Activated T-cell treated with anti-CD3 and anti-CD28 coated beads, Interleukin-2, amount 50 U/mL, for 72 hours (primary cell): ENCODE results near the gene FSTL5. TPM values are rescaled to one million over a fixed set of nuclear protein-coding genes. Genes with fewer than 3 reads are reported as not detected.

Source experiments
- ATAC-seq, 2 donors: fragments of 150-1000 bp; cut with Tn5 transposase; replicated peaks in 1 of 2; 2 replicates each; pipeline ENCODE4 v1.10.0; 2021; ENCODE audit warnings: moderate library complexity in 2 of 2, mild to moderate bottlenecking in 1 of 2
- DNase-seq, 2 donors: peaks; one replicate each; pipeline ENCODE4 v3.0.0; 2021 to 2022; ENCODE audit warnings: mixed read lengths in 1 of 2
- H3K27ac Mint-ChIP-seq: one replicate; pipeline ENCODE4 v1.8.0; 2022; ENCODE audit warnings: mild to moderate bottlenecking, moderate library complexity, mixed read lengths
- H3K27me3 Mint-ChIP-seq: one replicate; pipeline ENCODE4 v1.8.0; 2022; ENCODE audit warnings: low read depth, mixed read lengths
- H3K36me3 Mint-ChIP-seq, 2 donors: one replicate each; pipeline ENCODE4 v1.8.0; 2022; ENCODE audit warnings: mixed read lengths in 2 of 2, mild to moderate bottlenecking in 1 of 2; ENCODE audit not compliant: insufficient read depth in 2 of 2
- H3K4me1 Mint-ChIP-seq: one replicate; pipeline ENCODE4 v1.8.0; 2022; ENCODE audit warnings: low read depth, mixed read lengths
- H3K4me3 Mint-ChIP-seq, 2 donors: one replicate each; pipeline ENCODE4 v1.8.0; 2022; ENCODE audit warnings: mild to moderate bottlenecking in 2 of 2, mixed read lengths in 2 of 2, moderate library complexity in 2 of 2
- H3K9me3 Mint-ChIP-seq, 2 donors: one replicate each; pipeline ENCODE4 v1.8.0; 2022; ENCODE audit warnings: mixed read lengths in 2 of 2
- total RNA-seq, 2 donors: library from RNA; stranded (reverse); gene quantifications; one replicate each; pipeline ENCODE4 v1.2.3, GENCODE V29; 2022

Gene FSTL5
- total RNA-seq, 2 donors from 2014 or later, result not detected

DNA sequence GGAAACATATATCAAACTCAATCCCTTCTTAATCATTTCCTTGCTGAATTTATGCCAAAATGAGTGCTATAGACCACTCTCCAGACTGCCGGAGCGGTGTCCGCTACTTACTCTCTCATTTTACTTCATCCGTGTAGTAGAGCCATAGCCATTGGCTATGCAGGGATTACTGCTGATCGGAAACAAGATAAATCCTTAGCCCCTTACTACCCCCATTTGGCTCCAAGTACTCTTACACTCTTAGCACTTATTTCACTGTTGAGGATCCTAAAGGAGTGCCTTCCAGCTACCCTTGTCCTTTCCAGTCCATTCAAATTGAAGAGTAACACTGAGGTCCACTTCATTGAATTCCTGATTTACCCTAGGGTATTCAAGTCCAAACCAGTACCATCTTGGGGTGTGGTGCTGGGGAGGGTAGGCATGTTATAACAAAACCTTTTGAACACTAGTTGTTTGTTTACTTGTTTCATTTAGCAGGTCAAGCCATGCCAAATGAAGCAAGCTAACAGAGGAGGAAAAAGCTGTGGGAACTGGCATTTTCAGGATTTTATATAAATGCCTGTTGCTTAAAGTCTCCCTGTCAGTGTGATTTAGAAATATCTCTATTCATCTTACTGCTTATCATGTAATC is 715.1 kb downstream of the FSTL5 start:
- H3K4me3 Mint-ChIP-seq, result no peak overlapping the region
- H3K27ac Mint-ChIP-seq, result no peak overlapping the region
- no peaks in the 10 kb centered on the region for H3K4me1 Mint-ChIP-seq
- ATAC-seq (no peak), DNase-seq (no peak)
- H3K36me3 Mint-ChIP-seq, result no peaks in the 10 kb centered on the region
- no peaks in the 10 kb centered on the region for H3K27me3 Mint-ChIP-seq
- H3K9me3 Mint-ChIP-seq, result peaks cover 2 to 6% of the 10 kb centered on the region in 2 donors

DNA sequence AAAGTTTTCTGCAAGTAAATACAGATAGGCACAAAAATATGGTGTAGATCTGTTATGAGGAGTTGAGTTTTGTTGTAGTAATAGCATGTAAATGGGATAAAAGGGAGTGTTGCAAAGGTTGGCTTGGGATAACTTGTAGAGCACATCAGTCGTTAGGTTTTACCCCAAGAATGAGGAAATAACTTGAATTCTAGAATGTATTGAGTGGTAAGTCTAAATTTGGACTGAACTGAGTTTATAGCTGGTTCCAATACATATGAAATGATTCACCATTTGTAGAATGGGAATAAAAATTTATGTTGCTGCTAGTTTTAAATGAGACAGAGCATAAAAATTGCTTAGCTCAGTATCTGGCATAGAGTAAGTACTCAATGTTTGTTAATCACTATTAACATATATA is 719.2 kb downstream of the FSTL5 start:
- Mint-ChIP-seq H3K9me3 (peaks cover 6 to 11% of the 10 kb centered on the region in 2 donors), H3K4me1 (no peaks in the 10 kb centered on the region), H3K27me3 (no peaks in the 10 kb centered on the region), H3K27ac (no peak overlapping the region), H3K4me3 (no peak overlapping the region), H3K36me3 (no peaks in the 10 kb centered on the region)
- no peak for ATAC-seq
- no peak for DNase-seq

DNA sequence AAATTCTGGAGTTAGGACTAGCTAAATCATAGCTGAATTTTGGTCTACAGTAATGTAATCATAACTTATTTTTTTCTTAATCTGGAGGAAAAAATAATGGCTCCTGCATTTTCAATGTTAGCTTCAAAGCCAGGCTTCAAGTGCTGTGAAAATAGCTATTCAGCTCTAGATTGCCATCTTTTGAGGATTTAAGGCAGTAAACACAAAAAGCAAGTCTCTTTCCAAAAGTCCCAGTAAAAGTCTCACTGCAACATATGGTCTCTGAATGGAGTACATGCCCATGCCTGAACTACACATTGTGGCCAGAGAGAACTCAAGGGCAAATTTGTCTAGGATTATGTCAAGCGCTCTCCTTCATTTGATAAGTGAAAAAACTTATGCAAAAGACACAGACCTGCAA is 720.9 kb downstream of the FSTL5 start:
- Mint-ChIP-seq H3K4me3 (no peak overlapping the region), H3K4me1 (no peaks in the 10 kb centered on the region), H3K27ac (no peak overlapping the region), H3K9me3 (peaks cover 6 to 11% of the 10 kb centered on the region in 2 donors), H3K27me3 (no peaks in the 10 kb centered on the region), H3K36me3 (no peaks in the 10 kb centered on the region)
- no peak for ATAC-seq
- DNase-seq, result no peak

DNA sequence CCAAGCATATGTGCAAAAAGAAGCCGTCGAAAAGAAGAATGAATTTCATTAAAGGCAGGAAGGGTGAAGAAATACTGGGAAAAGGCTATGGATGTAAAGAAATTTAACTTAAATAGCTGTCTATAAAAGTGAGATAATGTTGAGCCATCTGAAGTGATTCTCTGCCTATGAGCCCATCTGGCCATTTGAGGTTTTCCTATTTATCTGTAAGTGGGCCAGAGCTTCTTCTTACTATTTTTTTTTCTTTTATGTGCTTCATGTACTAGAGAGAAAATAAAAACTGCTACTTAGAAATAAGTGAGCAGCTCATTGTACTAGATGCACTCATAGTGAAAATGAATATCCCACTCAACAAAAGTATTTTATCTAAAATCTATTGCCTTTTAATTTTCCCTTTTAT is 725.7 kb downstream of the FSTL5 start:
- no peak overlapping the region for H3K4me3 Mint-ChIP-seq
- no peak overlapping the region for H3K27ac Mint-ChIP-seq
- no peaks in the 10 kb centered on the region for H3K36me3 Mint-ChIP-seq
- DNase-seq (no peak), ATAC-seq (no peak)
- H3K4me1 Mint-ChIP-seq, result no peaks in the 10 kb centered on the region
- H3K9me3 Mint-ChIP-seq, result peaks cover 12 to 14% of the 10 kb centered on the region in 2 donors
- no peaks in the 10 kb centered on the region for H3K27me3 Mint-ChIP-seq

DNA sequence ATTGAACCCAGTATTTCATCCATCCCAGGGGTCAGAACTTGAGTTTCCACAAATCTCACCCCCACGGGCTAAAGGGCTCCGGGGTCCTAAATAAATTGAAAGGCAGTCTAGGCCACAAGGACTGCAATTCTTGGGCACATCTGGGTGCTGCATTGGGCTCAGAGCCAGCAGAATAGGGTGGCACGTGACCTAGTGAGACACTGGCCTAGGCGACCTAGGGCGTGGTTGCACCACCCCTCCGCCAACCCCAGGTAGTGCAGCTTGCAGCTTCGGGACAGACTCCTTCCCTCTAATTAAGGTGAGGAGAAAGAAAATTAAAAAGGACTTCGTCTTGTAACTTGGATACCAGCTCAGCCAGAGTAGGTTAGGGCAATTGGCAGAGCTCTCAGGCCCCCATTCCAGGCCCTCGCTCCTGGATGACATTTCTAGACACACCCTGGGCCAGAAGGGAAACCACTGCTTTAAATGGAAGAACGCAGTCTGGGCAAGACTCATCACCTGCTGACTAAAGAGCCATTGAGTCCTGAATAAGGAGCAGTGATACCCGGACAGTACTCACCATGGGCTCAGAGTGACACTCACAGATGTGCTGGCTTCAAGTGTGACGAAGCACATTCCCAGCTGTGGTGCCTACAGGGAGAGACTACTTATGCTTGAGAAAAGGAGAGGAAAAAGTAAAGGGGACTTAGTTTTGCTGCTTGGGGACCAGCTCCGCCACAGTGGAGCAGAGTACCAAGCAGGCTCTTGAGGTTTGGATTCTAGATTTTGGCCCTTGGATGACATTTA is 735.4 kb downstream of the FSTL5 start:
- peaks cover 0 to 2% of the 10 kb centered on the region in 2 donors for H3K36me3 Mint-ChIP-seq

DNA sequence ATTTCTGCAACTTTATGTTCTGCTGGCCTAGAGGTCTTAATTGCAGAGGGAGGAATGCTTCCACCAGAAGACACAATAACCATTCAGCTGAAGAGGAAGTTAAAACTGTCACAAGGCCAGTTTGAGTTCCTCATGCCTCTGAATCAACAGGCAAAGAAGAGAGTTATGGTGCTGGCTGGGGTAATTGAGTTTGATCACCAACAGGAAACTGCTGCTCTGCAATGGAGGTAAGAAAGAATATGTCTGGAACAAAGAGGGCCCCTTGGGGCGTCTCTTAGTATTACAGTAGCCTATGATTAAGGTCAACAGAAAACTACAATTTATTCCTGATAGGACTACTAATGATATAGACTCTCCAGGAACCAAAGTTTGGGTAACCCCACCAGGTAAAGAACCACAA is 744.0 kb downstream of the FSTL5 start:
- Mint-ChIP-seq H3K4me3 (no peak overlapping the region), H3K27me3 (no peaks in the 10 kb centered on the region), H3K4me1 (no peaks in the 10 kb centered on the region), H3K27ac (no peak overlapping the region), H3K36me3 (no peaks in the 10 kb centered on the region), H3K9me3 (peaks cover 3% of the 10 kb centered on the region in 2 donors)
- DNase-seq (no peak), ATAC-seq (no peak)

More for the DNA sequence above, 735.4 kb downstream of the FSTL5 start:
- no peaks in the 10 kb centered on the region for H3K4me1 Mint-ChIP-seq
- H3K27ac Mint-ChIP-seq, result no peak overlapping the region
- no peak overlapping the region for H3K4me3 Mint-ChIP-seq
- DNase-seq (no peak), ATAC-seq (no peak)
- no peaks in the 10 kb centered on the region for H3K27me3 Mint-ChIP-seq
- peaks cover 5 to 6% of the 10 kb centered on the region in 2 donors for H3K9me3 Mint-ChIP-seq

DNA sequence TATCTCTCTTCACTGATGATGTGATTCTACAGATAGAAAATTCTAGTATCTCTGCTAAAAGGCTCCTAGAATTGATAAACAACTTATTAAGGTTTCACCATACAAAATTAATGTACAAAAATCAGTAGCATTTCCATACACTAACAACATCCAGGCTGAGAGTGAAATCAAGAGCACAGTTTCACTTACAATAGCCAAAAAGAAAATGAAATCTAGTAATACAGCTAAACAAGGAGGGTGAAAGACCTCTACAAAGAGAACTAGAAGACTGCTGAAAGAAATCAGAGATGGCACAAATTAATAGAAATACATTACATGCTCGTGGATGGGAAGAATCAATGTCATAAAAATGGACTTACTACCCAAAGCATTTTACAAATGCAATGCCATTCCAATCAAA is 751.9 kb downstream of the FSTL5 start:
- no peak overlapping the region for H3K27ac Mint-ChIP-seq
- DNase-seq (no peak), ATAC-seq (no peak)
- no peaks in the 10 kb centered on the region for H3K27me3 Mint-ChIP-seq
- H3K4me1 Mint-ChIP-seq, result no peaks in the 10 kb centered on the region
- H3K4me3 Mint-ChIP-seq, result no peak overlapping the region
- peaks cover 5 to 10% of the 10 kb centered on the region in 2 donors for H3K9me3 Mint-ChIP-seq
- peaks cover 0 to 2% of the 10 kb centered on the region in 2 donors for H3K36me3 Mint-ChIP-seq

DNA sequence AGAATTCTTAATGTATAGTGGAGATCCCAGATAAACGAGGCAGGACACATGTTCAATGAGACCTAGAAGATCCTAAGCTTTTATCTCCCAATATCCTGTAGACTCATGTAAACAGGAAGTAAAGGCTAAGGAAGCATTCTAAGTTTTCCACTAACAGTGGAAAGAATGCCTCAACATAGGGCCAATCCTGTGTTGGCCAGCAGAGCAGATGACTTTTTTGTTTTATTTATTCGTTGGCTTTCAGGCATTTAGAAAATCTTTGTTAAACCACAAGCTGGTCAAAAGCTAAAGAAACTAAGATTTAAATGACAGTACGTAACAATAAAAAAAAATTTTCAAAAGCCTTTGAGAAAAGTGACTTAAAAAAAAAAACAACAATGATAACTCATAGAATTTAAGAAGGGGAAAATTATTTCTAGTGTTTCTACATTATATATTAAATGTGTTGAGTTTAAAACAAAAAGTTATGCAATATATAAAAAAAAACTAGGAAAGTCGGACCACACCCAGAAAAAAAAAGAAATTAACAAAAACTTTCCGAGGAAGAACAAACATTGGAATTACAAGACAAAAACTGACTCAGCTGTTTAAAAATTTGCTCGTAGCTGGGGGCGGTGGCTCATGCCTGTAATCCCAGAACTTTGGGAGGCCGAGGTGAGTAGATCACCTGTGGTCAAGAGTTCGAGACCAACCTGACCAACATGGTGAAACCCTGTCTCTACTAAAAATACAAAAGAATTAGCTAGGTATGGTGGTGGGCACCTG is 759.3 kb downstream of the FSTL5 start:
- Mint-ChIP-seq H3K9me3 (peaks cover 4 to 9% of the 10 kb centered on the region in 2 donors), H3K27ac (no peak overlapping the region), H3K27me3 (no peaks in the 10 kb centered on the region), H3K4me3 (no peak overlapping the region), H3K4me1 (no peaks in the 10 kb centered on the region), H3K36me3 (peaks cover 0 to 2% of the 10 kb centered on the region in 2 donors)
- ATAC-seq, result no peak
- no peak for DNase-seq

DNA sequence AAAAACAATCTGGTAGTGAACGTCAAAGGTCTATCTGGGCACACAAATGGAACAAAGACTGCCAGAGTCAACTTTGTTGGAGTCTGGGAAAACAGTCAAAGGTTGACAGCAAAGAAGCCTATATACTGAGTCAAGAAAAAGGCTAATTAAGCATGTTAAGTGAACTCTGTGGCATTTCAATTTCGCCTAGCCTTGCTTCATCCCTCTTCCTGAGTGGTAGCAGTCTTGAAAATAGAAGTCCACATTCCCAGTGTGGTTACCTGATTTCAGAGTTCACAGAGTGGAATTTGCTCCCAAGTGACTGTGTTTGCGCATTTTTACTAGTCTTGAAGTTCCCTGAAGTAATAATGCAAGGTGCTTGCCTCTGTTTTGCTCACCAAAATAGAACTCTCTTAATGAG is 760.0 kb downstream of the FSTL5 start:
- Mint-ChIP-seq H3K4me1 (no peaks in the 10 kb centered on the region), H3K36me3 (peaks cover 0 to 2% of the 10 kb centered on the region in 2 donors), H3K27me3 (no peaks in the 10 kb centered on the region), H3K27ac (no peak overlapping the region), H3K4me3 (no peak overlapping the region), H3K9me3 (peaks cover 4 to 9% of the 10 kb centered on the region in 2 donors)
- no peak for DNase-seq
- ATAC-seq, result no peak

DNA sequence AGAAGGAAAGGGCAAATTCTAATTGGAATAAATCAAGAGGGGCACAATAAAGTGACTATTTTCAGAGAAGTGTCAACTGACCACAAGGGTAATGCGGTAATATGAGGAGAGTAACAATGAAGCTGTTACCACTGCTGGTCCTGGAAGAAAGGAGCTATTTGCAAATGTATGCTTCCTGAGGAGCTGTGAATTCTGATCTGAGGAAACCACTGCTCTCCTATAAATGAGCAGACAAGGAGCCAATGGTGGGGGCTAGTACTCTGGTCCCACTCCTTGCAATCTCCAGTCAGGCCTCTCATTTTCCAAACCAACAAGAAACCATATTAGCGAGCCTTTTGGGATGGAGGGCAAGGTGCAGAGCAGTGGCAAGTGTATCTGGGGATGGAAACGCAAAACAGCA is 770.2 kb downstream of the FSTL5 start:
- H3K36me3 Mint-ChIP-seq, result no peaks in the 10 kb centered on the region
- H3K27ac Mint-ChIP-seq, result no peak overlapping the region
- H3K4me3 Mint-ChIP-seq, result no peak overlapping the region
- no peak for DNase-seq
- H3K27me3 Mint-ChIP-seq, result no peaks in the 10 kb centered on the region
- H3K4me1 Mint-ChIP-seq, result no peaks in the 10 kb centered on the region
- peaks cover 2 to 6% of the 10 kb centered on the region in 2 donors for H3K9me3 Mint-ChIP-seq
- no peak for ATAC-seq

DNA sequence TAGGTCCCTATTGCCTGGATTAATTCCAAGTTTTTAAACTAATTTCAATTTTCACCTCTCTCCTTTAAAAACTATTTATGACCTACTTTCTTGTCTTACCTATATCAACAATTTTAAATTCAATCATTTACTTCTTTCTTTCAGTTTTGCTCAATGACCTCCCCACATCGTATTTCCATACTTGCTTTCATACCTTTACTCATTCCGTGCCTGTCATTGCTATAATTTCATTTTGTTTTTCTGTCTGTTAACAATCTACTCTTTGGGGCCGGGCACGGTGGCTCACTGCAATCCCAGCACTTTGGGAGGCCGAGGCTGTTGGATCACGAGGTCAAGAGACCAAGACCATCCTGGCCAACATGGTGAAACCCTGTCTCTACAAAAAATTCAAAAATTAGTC is 781.1 kb downstream of the FSTL5 start:
- DNase-seq (no peak), ATAC-seq (no peak)
- Mint-ChIP-seq H3K9me3 (peaks cover 1 to 2% of the 10 kb centered on the region in 2 donors), H3K27me3 (no peaks in the 10 kb centered on the region), H3K4me1 (no peaks in the 10 kb centered on the region), H3K4me3 (no peak overlapping the region), H3K36me3 (no peaks in the 10 kb centered on the region), H3K27ac (no peak overlapping the region)

DNA sequence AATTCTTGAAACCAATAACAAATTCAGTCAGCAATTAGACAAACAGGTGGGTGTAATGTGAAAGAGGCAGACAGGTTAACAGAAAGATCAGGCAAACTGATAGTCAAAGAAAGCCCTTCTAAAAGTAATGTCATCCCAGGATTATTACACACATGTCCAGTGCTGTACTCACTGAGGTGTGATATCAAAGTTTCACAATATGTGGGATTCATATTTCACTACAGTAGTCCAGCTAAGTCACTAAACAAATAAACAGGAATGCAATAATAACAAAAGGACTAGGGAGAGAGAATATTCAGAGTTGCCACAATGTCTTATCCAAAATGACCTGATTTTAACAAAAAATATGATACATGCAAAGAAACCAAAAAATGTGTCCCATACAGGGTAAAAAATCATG is 787.5 kb downstream of the FSTL5 start:
- H3K36me3 Mint-ChIP-seq, result peaks cover 3% of the 10 kb centered on the region in 2 donors
- no peaks in the 10 kb centered on the region for H3K27me3 Mint-ChIP-seq
- no peak overlapping the region for H3K4me3 Mint-ChIP-seq
- H3K4me1 Mint-ChIP-seq, result no peaks in the 10 kb centered on the region
- ATAC-seq (no peak), DNase-seq (no peak)
- peaks cover 9 to 13% of the 10 kb centered on the region in 2 donors for H3K9me3 Mint-ChIP-seq
- H3K27ac Mint-ChIP-seq, result no peak overlapping the region

DNA sequence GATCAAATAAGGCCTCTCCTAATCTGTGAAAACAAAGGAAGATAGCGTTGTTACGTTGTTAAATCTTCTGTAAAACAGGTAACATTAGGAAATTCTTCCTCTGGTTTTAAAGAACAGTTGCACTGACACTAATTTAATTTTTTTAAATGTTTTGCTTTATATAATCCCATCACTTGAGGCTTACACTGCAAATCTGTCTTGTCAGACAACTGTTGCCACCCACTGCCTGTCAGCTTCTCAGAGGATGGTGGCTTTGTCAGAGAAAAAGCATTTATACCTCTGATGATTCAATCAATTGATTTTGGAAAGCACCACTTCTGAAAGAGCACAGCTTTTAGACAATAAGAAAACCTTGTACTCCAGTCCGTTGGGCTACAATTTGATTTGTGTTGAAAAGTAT is 799.1 kb downstream of the FSTL5 start:
- Mint-ChIP-seq H3K4me3 (no peak overlapping the region), H3K4me1 (no peaks in the 10 kb centered on the region), H3K36me3 (peaks cover 0 to 2% of the 10 kb centered on the region in 2 donors), H3K27me3 (no peaks in the 10 kb centered on the region), H3K27ac (no peak overlapping the region), H3K9me3 (peaks cover 2 to 6% of the 10 kb centered on the region in 2 donors)
- ATAC-seq (no peak), DNase-seq (no peak)
